ENCODE results near the gene JAKMIP2.
A peak's percentile ranks its signal among the peaks of the same experiment; 100 is the strongest.
"Not testable (repeated sequence)": the region's sequence is repeated elsewhere in the genome, so short reads cannot be mapped to it uniquely, and the experiment has no call there.

The JAKMIP2 gene

GRCh38 chr5:147582272-147582671 lies 200.3 kb downstream of the JAKMIP2 start:
- DNase-seq: not testable (repeated sequence)

- DNase-seq: not testable (repeated sequence)
These were observed 202.1 kb downstream of the JAKMIP2 start for GRCh38 chr5:147580418-147580817.

- DNase-seq: peak; percentile 37
These were observed 204.1 kb downstream of the JAKMIP2 start for GRCh38 chr5:147578228-147579024.

GRCh38 chr5:147576646-147577535 lies 205.6 kb downstream of the JAKMIP2 start:
- DNase-seq: no peak

DNA sequence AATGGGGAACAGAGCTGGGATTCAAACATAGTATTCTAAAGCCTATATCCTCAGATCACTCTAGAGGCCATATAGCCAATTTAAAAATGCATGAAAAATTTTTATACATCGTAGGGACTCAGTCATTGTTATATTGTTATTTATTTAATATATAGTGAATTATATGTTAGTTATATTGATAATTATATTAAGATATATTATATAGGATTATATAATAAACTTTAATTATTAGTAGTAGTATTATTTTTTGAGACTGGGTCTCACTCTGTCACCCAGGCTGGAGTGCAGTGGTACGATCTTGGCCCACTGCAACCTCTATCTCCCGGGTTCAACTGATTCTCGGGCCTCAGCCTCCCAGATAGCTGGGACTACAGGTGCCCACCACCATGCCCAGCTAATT lies 206.9 kb downstream of the JAKMIP2 start:
- DNase-seq: no peak

DNA sequence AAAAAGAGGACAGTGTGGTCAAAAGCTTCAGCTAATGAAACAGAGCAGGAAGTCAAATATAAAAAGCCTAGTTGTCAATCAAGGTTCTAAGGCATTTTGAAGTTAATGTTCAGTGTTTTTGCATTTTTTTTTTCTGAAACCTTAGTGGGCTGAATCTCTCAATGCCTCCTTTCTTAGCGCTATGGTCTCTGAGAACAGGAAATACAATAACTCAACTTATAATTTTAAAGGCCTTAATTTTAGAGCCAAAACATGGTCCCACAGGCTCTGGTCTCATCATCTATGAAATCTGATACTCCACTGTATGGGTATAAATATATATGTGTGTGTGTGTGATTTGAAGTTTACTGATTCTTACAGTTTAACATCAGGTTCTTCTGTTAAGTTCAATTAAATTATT lies 209.3 kb downstream of the JAKMIP2 start:
- no peak for DNase-seq

- DNase-seq: peak; percentile 24
These were observed 213.7 kb downstream of the JAKMIP2 start for GRCh38 chr5:147568710-147569406.

GRCh38 chr5:147567917-147568598 lies 214.5 kb downstream of the JAKMIP2 start:
- DNase-seq: peak; percentile 87

GRCh38 chr5:147565524-147565923 lies 217.0 kb downstream of the JAKMIP2 start:
- DNase-seq: peak; percentile 27

- DNase-seq: no peak
These were observed 218.4 kb downstream of the JAKMIP2 start for GRCh38 chr5:147564124-147564486.

GRCh38 chr5:147563466-147564123 lies 218.9 kb downstream of the JAKMIP2 start:
- DNase-seq: no peak

- no peak for DNase-seq
These were observed 221.1 kb downstream of the JAKMIP2 start for GRCh38 chr5:147561435-147561834.

GRCh38 chr5:147560718-147561331 lies 221.7 kb downstream of the JAKMIP2 start:
- peak; percentile 52 for DNase-seq

DNA sequence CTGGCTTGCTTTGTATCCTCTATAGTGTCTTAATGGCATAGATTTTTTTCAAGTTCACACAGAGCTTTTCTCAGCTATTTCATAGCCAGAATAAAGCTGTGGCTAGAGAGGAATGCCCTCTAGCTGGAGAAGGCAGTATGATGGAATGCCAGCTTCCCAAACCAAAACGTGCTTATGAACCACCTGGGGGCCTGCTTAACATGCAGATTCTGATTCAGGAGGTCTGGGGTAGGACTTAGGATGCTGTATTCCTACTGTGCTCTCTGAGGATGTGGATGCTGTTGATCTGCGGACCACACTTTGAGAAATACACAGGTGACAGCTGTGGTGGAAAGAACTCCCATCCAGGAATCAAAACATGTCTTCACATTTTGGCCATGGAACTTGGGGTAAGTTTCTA lies 222.8 kb downstream of the JAKMIP2 start:
- DNase-seq: no peak

DNA sequence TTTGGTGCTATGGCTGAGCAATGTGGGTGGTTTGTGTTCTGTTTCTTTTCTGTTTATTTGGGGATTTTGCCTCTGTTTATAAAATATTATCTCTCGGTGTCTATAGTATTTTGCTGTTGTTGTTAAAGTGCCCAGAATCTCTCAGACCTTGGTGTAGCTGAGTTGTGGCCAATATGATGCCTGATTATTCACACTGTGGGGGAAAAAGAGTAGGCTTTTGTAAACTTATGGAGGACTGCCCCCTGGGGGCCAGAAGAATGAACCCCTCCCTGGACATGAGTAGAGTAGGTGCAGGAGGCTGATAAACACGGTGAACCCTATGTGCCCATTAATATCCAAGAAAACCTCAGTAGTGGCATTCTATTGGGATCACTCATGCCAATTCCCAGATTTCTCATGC lies 223.7 kb downstream of the JAKMIP2 start:
- peak; percentile 71 for DNase-seq

DNA sequence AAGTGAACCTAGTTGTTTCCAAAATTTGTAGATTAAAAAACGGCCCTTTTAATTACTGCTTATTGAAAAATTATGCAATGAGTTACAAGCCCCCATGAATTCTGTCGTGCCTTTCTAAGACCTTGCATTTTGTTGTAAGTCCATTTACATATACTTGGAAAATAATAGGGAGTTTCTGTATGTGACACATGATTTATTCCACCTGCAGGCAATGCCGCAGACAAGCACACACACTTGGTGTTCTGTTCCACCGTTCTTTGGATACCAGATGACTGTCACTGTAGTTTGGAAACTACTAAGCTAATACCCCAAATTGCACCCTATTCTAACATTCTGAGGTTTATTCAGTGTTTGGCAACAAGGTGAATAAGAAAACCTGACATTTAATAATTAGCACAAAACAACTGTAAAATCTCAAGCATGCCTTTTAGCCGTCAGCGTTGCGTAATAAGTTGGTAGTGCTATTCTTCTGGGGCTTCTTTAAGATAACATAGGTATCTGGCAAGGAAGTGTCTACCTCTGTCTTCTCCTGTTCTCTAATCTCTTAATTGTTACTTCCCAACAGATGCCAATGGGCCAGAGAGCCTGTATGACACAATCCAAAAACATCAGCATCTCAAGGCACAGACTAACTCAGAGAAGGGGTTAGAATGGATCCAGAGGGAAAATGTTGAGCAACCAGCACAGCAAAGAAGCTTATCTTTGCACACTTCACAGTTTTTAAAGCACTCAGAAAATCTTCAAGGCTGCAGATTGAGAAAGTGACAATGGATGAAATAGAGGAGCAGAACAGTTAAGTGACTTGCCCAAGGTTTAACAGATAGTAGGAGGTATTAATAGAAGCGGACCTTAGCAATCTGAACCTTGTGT lies 224.4 kb downstream of the JAKMIP2 start:
- DNase-seq: no peak

GRCh38 chr5:147555176-147555575 lies 227.4 kb downstream of the JAKMIP2 start:
- DNase-seq: no peak

GRCh38 chr5:147554261-147554817 lies 228.2 kb downstream of the JAKMIP2 start:
- no peak for DNase-seq

- not testable (repeated sequence) for DNase-seq
These were observed 228.7 kb downstream of the JAKMIP2 start for GRCh38 chr5:147553817-147554216.

DNA sequence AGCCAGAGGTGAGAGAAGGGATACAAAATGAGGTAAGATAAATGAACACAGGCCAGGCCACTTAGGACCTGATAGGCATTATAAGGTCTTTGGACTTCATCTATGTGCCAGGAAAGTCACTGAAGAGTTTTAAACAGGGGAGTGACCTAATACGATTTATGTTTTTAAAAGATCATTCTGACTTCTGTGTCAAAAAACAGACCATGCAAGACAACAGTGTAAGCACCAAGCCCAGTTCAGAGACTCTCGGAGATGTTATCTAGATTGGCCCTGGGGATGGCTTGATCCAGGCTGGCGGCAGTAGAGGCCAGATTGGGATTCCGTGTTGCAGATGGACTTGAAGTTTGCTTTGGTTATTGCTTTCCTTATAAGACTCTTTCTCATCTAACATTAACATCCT lies 229.6 kb downstream of the JAKMIP2 start:
- DNase-seq: no peak

Measured in NCI-H146 (cell line).